GM21576 (cell line): ENCODE measurements around the gene DAD1.

Experiments
- ATAC-seq: cut with Tn5 transposase; IDR thresholded peaks from one replicate; pipeline ENCODE4 v1.9.1; 2021; ENCODE audit warnings: mild to moderate bottlenecking, moderate library complexity; ENCODE audit not compliant: unreplicated experiment

The DAD1 gene

DNA sequence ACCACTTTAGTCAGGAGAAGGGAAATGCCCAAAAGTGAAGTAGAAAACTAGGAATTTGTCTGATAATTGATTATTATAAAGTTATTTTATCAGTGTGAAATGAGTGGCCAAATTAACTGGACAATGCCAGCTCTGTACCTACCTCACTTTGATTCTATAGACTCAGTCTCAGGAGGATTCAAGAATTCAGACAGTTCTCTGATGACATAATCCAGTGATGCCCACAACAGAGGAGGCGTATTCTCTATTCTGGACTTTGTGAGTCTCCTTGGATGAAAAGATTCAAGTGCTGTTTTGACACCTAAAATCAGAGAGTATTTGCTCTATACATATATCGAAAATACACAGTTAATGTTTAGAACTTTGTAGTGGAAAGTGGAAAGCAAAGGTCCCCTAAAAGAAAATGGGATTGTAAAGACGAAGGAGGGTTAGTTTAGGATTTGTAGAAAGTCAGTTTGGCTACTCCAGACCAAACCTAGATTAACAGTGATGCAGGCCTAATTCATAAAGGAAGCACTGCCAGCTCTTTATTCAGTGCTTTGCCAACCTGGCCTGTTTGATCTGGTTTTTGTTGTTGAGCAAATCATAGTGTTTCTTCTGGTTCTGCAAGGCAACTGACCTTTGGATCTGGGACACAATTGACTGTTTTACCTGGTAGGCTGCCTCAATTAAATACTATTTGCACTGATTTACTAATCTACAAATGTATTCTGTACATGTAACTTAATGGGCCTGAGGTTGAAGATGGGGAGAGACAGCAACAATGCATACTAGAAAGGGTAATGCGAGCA, 67.4 kb downstream of the DAD1 start:
- no peak for ATAC-seq

- no peak for ATAC-seq
Measured at GRCh38 chr14:22520796-22521195, 68.2 kb downstream of the DAD1 start.

DNA sequence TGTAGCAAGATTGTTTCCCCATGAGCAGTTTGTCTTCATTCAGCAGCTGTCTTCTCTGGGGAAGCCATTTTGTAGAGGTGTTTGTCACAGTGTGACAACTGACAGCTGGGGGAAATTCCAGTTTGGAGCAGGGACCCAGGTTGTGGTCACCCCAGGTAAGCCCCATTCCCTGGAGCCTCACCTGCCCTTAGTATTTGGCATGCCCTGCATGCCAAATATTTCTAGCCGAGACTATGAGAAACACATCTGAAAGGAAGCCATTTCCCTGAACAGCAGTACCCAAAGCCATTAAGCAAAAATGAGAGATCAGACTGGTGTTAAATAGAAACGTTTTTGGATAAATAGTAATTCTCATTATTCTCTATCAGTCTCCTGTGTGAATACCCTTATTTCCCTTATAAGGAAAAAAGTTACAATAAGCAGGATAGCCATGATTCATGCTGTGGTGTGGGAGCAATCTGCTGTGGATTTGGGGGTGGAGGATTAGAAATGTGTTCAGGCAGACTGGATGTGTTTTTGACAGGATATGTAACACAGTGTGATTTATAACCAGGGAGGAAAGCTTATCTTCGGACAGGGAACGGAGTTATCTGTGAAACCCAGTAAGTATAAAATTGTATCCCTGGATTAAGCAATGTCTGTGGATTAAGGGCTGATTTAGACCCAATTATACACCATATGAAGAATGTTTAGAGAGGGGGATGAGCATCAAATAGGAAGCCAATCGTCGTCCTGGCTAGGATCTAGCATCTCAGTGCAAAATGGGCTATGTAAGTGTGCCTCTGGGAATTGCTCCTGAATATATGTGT, 68.9 kb downstream of the DAD1 start:
- ATAC-seq, result no peak

DNA sequence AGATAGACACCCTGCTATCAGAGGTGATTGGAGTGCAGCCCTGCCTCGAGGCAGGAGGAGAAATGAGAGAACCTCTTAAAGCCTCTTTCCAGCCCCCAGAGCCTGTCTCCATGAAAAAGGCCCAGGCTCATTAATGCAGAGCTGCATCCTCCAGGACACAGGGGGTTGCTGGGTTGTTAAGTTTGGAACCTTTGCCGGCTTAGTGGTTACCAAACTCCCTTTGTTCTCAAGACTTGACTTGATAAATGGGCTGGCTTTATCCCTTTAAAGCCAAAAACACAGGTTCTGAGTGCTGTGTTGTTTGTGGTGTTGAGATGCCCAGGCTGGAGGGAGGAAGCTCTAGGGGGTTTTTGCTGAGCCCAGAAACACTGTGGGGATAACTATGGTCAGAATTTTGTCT, 71.0 kb downstream of the DAD1 start:
- no peak for ATAC-seq

GRCh38 chr14:22517117-22517720, 71.8 kb downstream of the DAD1 start:
- no peak for ATAC-seq

- no peak for ATAC-seq
Measured at GRCh38 chr14:22515929-22516328, 73.1 kb downstream of the DAD1 start.
